Measurements from ENCODE around the gene C1orf185.
"Not testable (repeated sequence)": the region's sequence is repeated elsewhere in the genome, so short reads cannot be mapped to it uniquely, and the experiment has no call there.

C1orf185 gene

GRCh38 chr1:51139474-51139873 is 37.4 kb downstream of the C1orf185 start:
- no peak for DNase-seq

GRCh38 chr1:51147394-51147793 is 45.4 kb downstream of the C1orf185 start:
- no peak for DNase-seq

GRCh38 chr1:51154776-51155175 is 52.7 kb downstream of the C1orf185 start:
- DNase-seq = no peak

GRCh38 chr1:51156752-51157151 is 54.7 kb downstream of the C1orf185 start:
- no peak for DNase-seq

GRCh38 chr1:51157395-51157794 is 55.4 kb downstream of the C1orf185 start:
- no peak for DNase-seq

- DNase-seq = no peak
These were observed 56.2 kb downstream of the C1orf185 start for GRCh38 chr1:51158263-51158662.

- not testable (repeated sequence) for DNase-seq
These were observed 60.5 kb downstream of the C1orf185 start for GRCh38 chr1:51162560-51162959.

- no peak for DNase-seq
These were observed 63.5 kb downstream of the C1orf185 start for GRCh38 chr1:51165540-51165939.

- no peak for DNase-seq
These were observed 66.3 kb downstream of the C1orf185 start for GRCh38 chr1:51168266-51168845.

- no peak for DNase-seq
These were observed 66.9 kb downstream of the C1orf185 start for GRCh38 chr1:51168936-51169335.

GRCh38 chr1:51170342-51170741 is 68.3 kb downstream of the C1orf185 start:
- DNase-seq = no peak

GRCh38 chr1:51172811-51173210 is 70.8 kb downstream of the C1orf185 start:
- DNase-seq = no peak

GRCh38 chr1:51175278-51175677 is 73.2 kb downstream of the C1orf185 start:
- DNase-seq = no peak

- DNase-seq = not testable (repeated sequence)
These were observed 76.0 kb downstream of the C1orf185 start for GRCh38 chr1:51177988-51178387.

- DNase-seq = no peak
These were observed 86.2 kb downstream of the C1orf185 start for GRCh38 chr1:51188230-51188629.

GRCh38 chr1:51189421-51190073 is 87.5 kb downstream of the C1orf185 start:
- DNase-seq = peak; percentile 8

- DNase-seq = no peak
These were observed 88.9 kb downstream of the C1orf185 start for GRCh38 chr1:51190961-51191360.

- DNase-seq = peak; percentile 51
These were observed 90.3 kb downstream of the C1orf185 start for GRCh38 chr1:51192213-51192843.

GRCh38 chr1:51193564-51193963 is 91.5 kb downstream of the C1orf185 start:
- DNase-seq = no peak
